Measurements from ENCODE around the gene ARID3A.

The ARID3A gene

GRCh38 chr19:943551-944170, 17.8 kb downstream of the ARID3A start:
- DNase-seq (ENCODE audit: extremely low spot score, insufficient read length, low read depth) (no peak), FAIRE-seq (no peak)

- FAIRE-seq, result no peak
- no peak for DNase-seq (ENCODE audit: extremely low spot score, insufficient read length, low read depth)
Measured at GRCh38 chr19:944171-944567, 18.3 kb downstream of the ARID3A start.

- FAIRE-seq, result no peak
- DNase-seq (ENCODE audit: extremely low spot score, insufficient read length, low read depth), result no peak
Measured at GRCh38 chr19:944663-945241, 18.9 kb downstream of the ARID3A start.

GRCh38 chr19:945401-946252, 19.8 kb downstream of the ARID3A start:
- FAIRE-seq, result no peak
- no peak for DNase-seq (ENCODE audit: extremely low spot score, insufficient read length, low read depth)

GRCh38 chr19:947090-947706, 21.4 kb downstream of the ARID3A start:
- DNase-seq (ENCODE audit: extremely low spot score, insufficient read length, low read depth), result no peak
- no peak for FAIRE-seq

GRCh38 chr19:947707-948539, 22.1 kb downstream of the ARID3A start:
- peak; percentile 99 for FAIRE-seq

GRCh38 chr19:948842-949496, 23.1 kb downstream of the ARID3A start:
- FAIRE-seq (peak; percentile 60), DNase-seq (ENCODE audit: extremely low spot score, insufficient read length, low read depth) (no peak)

More at GRCh38 chr19:947707-948539, 22.1 kb downstream of the ARID3A start:
- peak; percentile 75 for DNase-seq (ENCODE audit: extremely low spot score, insufficient read length, low read depth)

- FAIRE-seq (peak; percentile 73), DNase-seq (ENCODE audit: extremely low spot score, insufficient read length, low read depth) (no peak)
Measured at GRCh38 chr19:950352-951066, 24.7 kb downstream of the ARID3A start.

GRCh38 chr19:952049-952679, 26.3 kb downstream of the ARID3A start:
- DNase-seq (ENCODE audit: extremely low spot score, insufficient read length, low read depth), result no peak
- FAIRE-seq, result no peak

GRCh38 chr19:952680-953444, 27.0 kb downstream of the ARID3A start:
- DNase-seq (ENCODE audit: extremely low spot score, insufficient read length, low read depth) (no peak), FAIRE-seq (peak; percentile 71)

- no peak for FAIRE-seq
- no peak for DNase-seq (ENCODE audit: extremely low spot score, insufficient read length, low read depth)
Measured at GRCh38 chr19:953445-954271, 27.8 kb downstream of the ARID3A start.

- DNase-seq (ENCODE audit: extremely low spot score, insufficient read length, low read depth) (no peak), FAIRE-seq (peak; percentile 60)
Measured at GRCh38 chr19:954272-954671, 28.4 kb downstream of the ARID3A start.

GRCh38 chr19:954672-955494, 29.0 kb downstream of the ARID3A start:
- FAIRE-seq (peak; percentile 96), DNase-seq (ENCODE audit: extremely low spot score, insufficient read length, low read depth) (peak; percentile 86)

- no peak for DNase-seq (ENCODE audit: extremely low spot score, insufficient read length, low read depth)
- FAIRE-seq, result no peak
Measured at GRCh38 chr19:955803-956765, 30.2 kb downstream of the ARID3A start.
